ENCODE measurements around the gene MVB12A. TPM values are rescaled to one million over a fixed set of nuclear protein-coding genes. Genes with fewer than 3 reads are reported as not detected.

MVB12A gene
- total and polyA plus RNA-seq, 2 of the 4 experiments (the other 2 are of a cell fraction), result 13.8 to 43.9 TPM

- no peak for TF ChIP-seq MAZ (IDR thresholded peaks at IDR 0.05; ENCODE audit: borderline replicate concordance, low read depth, low read length)
These were observed 30.6 kb downstream of the MVB12A start (continued) for GRCh38 chr19:17450264-17451075.

GRCh38 chr19:17451820-17452219, 32.0 kb downstream of the MVB12A start:
- no peak for ATAC-seq (ENCODE audit: low read depth)
- Histone ChIP-seq H2AFZ (replicated peaks; ENCODE audit: low read length, poor library complexity) (no peak overlapping the region), H3K9me1 (ENCODE audit: insufficient read depth, low read length) (no peaks in the 10 kb centered on the region), H2BK120ac (ENCODE audit: low read depth, low read length) (no peak overlapping the region), H2AK5ac (ENCODE audit: low read depth, low read length) (no peak overlapping the region), H2BK15ac (ENCODE audit: low read depth, low read length) (no peak overlapping the region), H2AK9ac (replicated peaks; ENCODE audit: low read depth, low read length, poor library complexity) (no peak overlapping the region), H3K27me3 (ENCODE audit: control insufficient read depth, insufficient read depth, low read length) (peaks cover 30% of the 10 kb centered on the region), H3K4ac (ENCODE audit: low read depth, low read length) (no peak overlapping the region), H3K14ac (replicated peaks; ENCODE audit: low read depth, low read length) (no peak overlapping the region), H3K4me1 (ENCODE audit: control insufficient read depth, insufficient read depth, low read length) (no peaks in the 10 kb centered on the region), H4K91ac (ENCODE audit: insufficient read depth, low read depth, low read length) (no peak overlapping the region), H3K27ac (ENCODE audit: insufficient read depth, low read length) (no peak overlapping the region), H3K4me3 (ENCODE audit: insufficient read depth, low read depth, low read length) (no peak overlapping the region), H3K79me1 (ENCODE audit: low read depth in 1 of 2, low read length in 2 of 2) (no peaks in the 10 kb centered on the region), H3K9ac (ENCODE audit: low read depth, low read length) (no peak overlapping the region), H3K9me3 (ENCODE audit: control insufficient read depth, insufficient read depth, low read length) (no peaks in the 10 kb centered on the region), H4K5ac (ENCODE audit: low read depth, low read length) (no peak overlapping the region), H2BK20ac (ENCODE audit: low read depth, low read length) (no peak overlapping the region), H4K20me1 (ENCODE audit: insufficient read depth, low read length) (peaks cover 3% of the 10 kb centered on the region), H4K8ac (ENCODE audit: low read depth in 2 of 2, low read length in 2 of 2) (no peak overlapping the region), H3K18ac (ENCODE audit: low read depth, low read length) (no peak overlapping the region), H2BK5ac (ENCODE audit: low read depth, low read length, poor library complexity, severe bottlenecking) (no peak overlapping the region), H3K56ac (ENCODE audit: extremely low read depth, insufficient read depth, low read length) (no peak overlapping the region), H3K36me3 (ENCODE audit: control insufficient read depth, insufficient read depth, low read length) (no peaks in the 10 kb centered on the region), H3K23ac (ENCODE audit: low read depth, low read length) (no peak overlapping the region), H3K4me2 (ENCODE audit: low read depth, low read length) (no peak overlapping the region)
- DNase-seq, result no peak
- no CpG with 5 or more reads among the region's 4 CpGs for WGBS, 2 experiments (ENCODE audit: extremely low coverage in 2 of 2, insufficient read length in 1 of 2)
- intact Hi-C loops (cut with micrococcal nuclease), result loop anchor here (10.0 kb wide), 2 partner anchors 313 to 403 kb away; partner anchors contain the start of gene RPL18A
- BruUV-seq (replicated peaks), result no TSS peak
- POLR2A ChIA-PET (ENCODE audit: unreplicated experiment), result no interaction called here
- CTCF ChIA-PET, result no interaction called here
- TF ChIP-seq CTCF (conservative IDR thresholded peaks at IDR 0.05; ENCODE audit: low read depth, low read length), result no peak
- TF ChIP-seq NFE2L2 (IDR thresholded peaks at IDR 0.05; ENCODE audit: low read depth, low read length), result no peak
- TF ChIP-seq RFX5 (IDR thresholded peaks at IDR 0.05; ENCODE audit: low read depth, low read length), result no peak
- no peak for TF ChIP-seq CHD1 (IDR thresholded peaks at IDR 0.05; ENCODE audit: low read depth, low read length)
- in situ Hi-C loops (cut with MboI; ENCODE audit: low sequenced_read_pairs), result loop anchor here (10.0 kb wide), 1 partner anchor 403 kb away; the partner anchor contains the start of gene RPL18A
- dilution Hi-C loops (cut with HindIII; ENCODE audit: low sequenced_read_pairs, unreplicated experiment), result no loop called here
